HEK293 (cell line): ENCODE results near the gene DNAJC11.

Experiments used
- MYNN ChIP-seq: fragments of 450-650 bp; formaldehyde crosslinking; IDR thresholded peaks from 2 replicates; pipeline ENCODE4 v1.5.1; 2016; ENCODE audit warnings: missing biosample characterization, missing genetic modification characterization, borderline replicate concordance
- OSR2 ChIP-seq: fragments of 450-650 bp; formaldehyde crosslinking; IDR thresholded peaks from 2 replicates; pipeline ENCODE4 v1.5.1; 2016; ENCODE audit warnings: missing biosample characterization, missing genetic modification characterization
- PRDM1 ChIP-seq: fragments of 450-650 bp; formaldehyde crosslinking; IDR thresholded peaks from 2 replicates; pipeline ENCODE4; 2016; ENCODE audit warnings: missing biosample characterization, missing genetic modification characterization
- SALL2 ChIP-seq: fragments of 450-650 bp; formaldehyde crosslinking; IDR thresholded peaks from 2 replicates; pipeline ENCODE4 v1.5.0; 2017; ENCODE audit warnings: missing biosample characterization, mild to moderate bottlenecking, missing genetic modification characterization, borderline replicate concordance
- ZBTB17 ChIP-seq: fragments of 450-650 bp; formaldehyde crosslinking; IDR thresholded peaks from 2 replicates; pipeline ENCODE4 v1.5.1; 2016; ENCODE audit warnings: missing biosample characterization, missing genetic modification characterization
- ZNF350 ChIP-seq: fragments of 450-650 bp; formaldehyde crosslinking; IDR thresholded peaks from 2 replicates; pipeline ENCODE4 v1.5.0; 2017; ENCODE audit warnings: missing biosample characterization, mild to moderate bottlenecking, missing genetic modification characterization
- ZNF354C ChIP-seq: fragments of 450-650 bp; formaldehyde crosslinking; IDR thresholded peaks from 2 replicates; pipeline ENCODE4 v1.5.1; 2016; ENCODE audit warnings: missing biosample characterization, missing genetic modification characterization, low read depth, borderline replicate concordance
- ZNF37A ChIP-seq: fragments of 450-650 bp; IDR thresholded peaks from 2 replicates; pipeline ENCODE4 v1.5.1; 2018; ENCODE audit warnings: missing biosample characterization, missing genetic modification characterization
- ZNF558 ChIP-seq: fragments of 450-650 bp; formaldehyde crosslinking; IDR thresholded peaks from 2 replicates; pipeline ENCODE4 v1.5.1; 2016; ENCODE audit warnings: missing biosample characterization, missing genetic modification characterization
- ZNF610 ChIP-seq: fragments of 450-650 bp; formaldehyde crosslinking; IDR thresholded peaks from 2 replicates; pipeline ENCODE4 v1.5.1; 2016; ENCODE audit warnings: missing biosample characterization, missing genetic modification characterization, borderline replicate concordance
- ZNF747 ChIP-seq: fragments of 450-650 bp; formaldehyde crosslinking; IDR thresholded peaks from 2 replicates; pipeline ENCODE4 v1.5.1; 2016; ENCODE audit warnings: missing biosample characterization, missing genetic modification characterization
- ZNF76 ChIP-seq: fragments of 450-650 bp; formaldehyde crosslinking; IDR thresholded peaks from 2 replicates; pipeline ENCODE4; 2016; ENCODE audit warnings: low read depth, missing biosample characterization, missing genetic modification characterization, borderline replicate concordance
- ZNF830 ChIP-seq: fragments of 450-650 bp; IDR thresholded peaks from 2 replicates; pipeline ENCODE4 v1.5.0; 2018; ENCODE audit warnings: missing biosample characterization, missing genetic modification characterization, low read depth, mild to moderate bottlenecking, moderate library complexity
- TF ChIP-seq, protein P1 (sequence below): fragments of 450-650 bp; formaldehyde crosslinking; IDR thresholded peaks from 2 replicates; pipeline ENCODE4 v1.5.1; 2016; ENCODE audit warnings: missing biosample characterization, missing genetic modification characterization, borderline replicate concordance
- TF ChIP-seq, protein P2 (sequence below): fragments of 450-650 bp; formaldehyde crosslinking; IDR thresholded peaks from 2 replicates; pipeline ENCODE4 v1.5.1; 2017; ENCODE audit warnings: missing biosample characterization, missing genetic modification characterization
- TF ChIP-seq, protein P3 (sequence below): fragments of 450-650 bp; formaldehyde crosslinking; optimal IDR thresholded peaks from 2 replicates; pipeline ENCODE3; 2016; ENCODE audit warnings: missing biosample characterization, mild to moderate bottlenecking, missing genetic modification characterization
- TF ChIP-seq, protein P4 (sequence below): fragments of 450-650 bp; formaldehyde crosslinking; IDR thresholded peaks from 2 replicates; pipeline ENCODE4 v1.5.1; 2016; ENCODE audit warnings: missing biosample characterization, missing genetic modification characterization
- TF ChIP-seq, protein P5 (sequence below): fragments of 450-650 bp; formaldehyde crosslinking; IDR thresholded peaks from 2 replicates; pipeline ENCODE4 v1.5.1; 2016; ENCODE audit warnings: missing biosample characterization, missing genetic modification characterization
- TF ChIP-seq, protein P6 (sequence below): fragments of 450-650 bp; formaldehyde crosslinking; IDR thresholded peaks from 2 replicates; pipeline ENCODE4 v1.5.1; 2016; ENCODE audit warnings: missing biosample characterization, missing genetic modification characterization

The DNAJC11 gene

DNA sequence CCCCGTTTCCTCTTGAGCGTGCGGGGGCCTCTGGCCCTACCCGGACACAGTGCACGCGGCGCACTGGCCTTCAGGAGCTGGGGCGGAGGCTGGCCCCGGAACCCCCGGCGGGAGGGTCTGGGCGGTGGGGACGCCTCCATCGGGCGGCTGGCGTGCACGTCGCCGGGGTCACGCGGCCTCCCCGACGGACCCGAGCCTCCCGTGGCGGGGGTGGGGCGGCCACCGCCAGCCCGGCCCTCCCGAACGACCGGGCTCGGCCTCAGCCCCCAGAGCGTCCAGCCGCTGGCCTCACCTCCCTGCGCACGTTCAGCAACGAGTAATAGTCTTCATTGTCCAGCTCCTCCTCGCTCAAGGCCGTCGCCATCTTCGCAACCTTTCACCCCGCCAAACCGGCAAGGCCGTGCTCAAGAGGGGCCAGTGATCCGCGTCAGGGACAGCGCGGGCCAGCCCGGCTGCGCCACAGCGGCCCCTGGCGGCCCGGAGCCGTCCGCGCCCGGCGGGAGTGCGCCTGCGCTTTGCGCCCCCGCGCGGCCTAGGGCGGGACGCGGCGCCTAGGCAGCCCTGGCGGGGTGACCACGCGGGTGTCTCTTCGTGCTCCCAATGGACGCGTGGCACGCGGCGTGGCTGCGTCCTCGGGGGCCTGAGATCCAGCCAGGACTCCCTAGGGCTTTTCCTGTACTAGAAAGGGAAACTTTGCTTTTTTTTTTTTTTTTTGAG, at the start of gene DNAJC11 (continued):
- TF ChIP-seq, protein P1, sequence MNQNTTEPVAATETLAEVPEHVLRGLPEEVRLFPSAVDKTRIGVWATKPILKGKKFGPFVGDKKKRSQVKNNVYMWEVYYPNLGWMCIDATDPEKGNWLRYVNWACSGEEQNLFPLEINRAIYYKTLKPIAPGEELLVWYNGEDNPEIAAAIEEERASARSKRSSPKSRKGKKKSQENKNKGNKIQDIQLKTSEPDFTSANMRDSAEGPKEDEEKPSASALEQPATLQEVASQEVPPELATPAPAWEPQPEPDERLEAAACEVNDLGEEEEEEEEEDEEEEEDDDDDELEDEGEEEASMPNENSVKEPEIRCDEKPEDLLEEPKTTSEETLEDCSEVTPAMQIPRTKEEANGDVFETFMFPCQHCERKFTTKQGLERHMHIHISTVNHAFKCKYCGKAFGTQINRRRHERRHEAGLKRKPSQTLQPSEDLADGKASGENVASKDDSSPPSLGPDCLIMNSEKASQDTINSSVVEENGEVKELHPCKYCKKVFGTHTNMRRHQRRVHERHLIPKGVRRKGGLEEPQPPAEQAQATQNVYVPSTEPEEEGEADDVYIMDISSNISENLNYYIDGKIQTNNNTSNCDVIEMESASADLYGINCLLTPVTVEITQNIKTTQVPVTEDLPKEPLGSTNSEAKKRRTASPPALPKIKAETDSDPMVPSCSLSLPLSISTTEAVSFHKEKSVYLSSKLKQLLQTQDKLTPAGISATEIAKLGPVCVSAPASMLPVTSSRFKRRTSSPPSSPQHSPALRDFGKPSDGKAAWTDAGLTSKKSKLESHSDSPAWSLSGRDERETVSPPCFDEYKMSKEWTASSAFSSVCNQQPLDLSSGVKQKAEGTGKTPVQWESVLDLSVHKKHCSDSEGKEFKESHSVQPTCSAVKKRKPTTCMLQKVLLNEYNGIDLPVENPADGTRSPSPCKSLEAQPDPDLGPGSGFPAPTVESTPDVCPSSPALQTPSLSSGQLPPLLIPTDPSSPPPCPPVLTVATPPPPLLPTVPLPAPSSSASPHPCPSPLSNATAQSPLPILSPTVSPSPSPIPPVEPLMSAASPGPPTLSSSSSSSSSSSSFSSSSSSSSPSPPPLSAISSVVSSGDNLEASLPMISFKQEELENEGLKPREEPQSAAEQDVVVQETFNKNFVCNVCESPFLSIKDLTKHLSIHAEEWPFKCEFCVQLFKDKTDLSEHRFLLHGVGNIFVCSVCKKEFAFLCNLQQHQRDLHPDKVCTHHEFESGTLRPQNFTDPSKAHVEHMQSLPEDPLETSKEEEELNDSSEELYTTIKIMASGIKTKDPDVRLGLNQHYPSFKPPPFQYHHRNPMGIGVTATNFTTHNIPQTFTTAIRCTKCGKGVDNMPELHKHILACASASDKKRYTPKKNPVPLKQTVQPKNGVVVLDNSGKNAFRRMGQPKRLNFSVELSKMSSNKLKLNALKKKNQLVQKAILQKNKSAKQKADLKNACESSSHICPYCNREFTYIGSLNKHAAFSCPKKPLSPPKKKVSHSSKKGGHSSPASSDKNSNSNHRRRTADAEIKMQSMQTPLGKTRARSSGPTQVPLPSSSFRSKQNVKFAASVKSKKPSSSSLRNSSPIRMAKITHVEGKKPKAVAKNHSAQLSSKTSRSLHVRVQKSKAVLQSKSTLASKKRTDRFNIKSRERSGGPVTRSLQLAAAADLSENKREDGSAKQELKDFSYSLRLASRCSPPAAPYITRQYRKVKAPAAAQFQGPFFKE (tag by site-specific recombination): no peak
- TF ChIP-seq PRDM1 (no peak), ZNF610 (peak; percentile 24; the same call in 1 of the 2 replicates), MYNN (tag by site-specific recombination) (no peak), ZBTB17 (tag by site-specific recombination) (peak; percentile 32; the same call in 1 of the 2 replicates), ZNF76 (tag by site-specific recombination) (peak; percentile 94), ZNF354C (tag by site-specific recombination) (no peak), ZNF350 (tag by site-specific recombination) (no peak), ZNF558 (no peak), ZNF830 (tag by site-specific recombination) (no peak), OSR2 (tag by site-specific recombination) (no peak), ZNF747 (tag by site-specific recombination) (no peak), ZNF37A (tag by site-specific recombination) (no peak), SALL2 (tag by site-specific recombination) (no peak)
- TF ChIP-seq, protein P2, sequence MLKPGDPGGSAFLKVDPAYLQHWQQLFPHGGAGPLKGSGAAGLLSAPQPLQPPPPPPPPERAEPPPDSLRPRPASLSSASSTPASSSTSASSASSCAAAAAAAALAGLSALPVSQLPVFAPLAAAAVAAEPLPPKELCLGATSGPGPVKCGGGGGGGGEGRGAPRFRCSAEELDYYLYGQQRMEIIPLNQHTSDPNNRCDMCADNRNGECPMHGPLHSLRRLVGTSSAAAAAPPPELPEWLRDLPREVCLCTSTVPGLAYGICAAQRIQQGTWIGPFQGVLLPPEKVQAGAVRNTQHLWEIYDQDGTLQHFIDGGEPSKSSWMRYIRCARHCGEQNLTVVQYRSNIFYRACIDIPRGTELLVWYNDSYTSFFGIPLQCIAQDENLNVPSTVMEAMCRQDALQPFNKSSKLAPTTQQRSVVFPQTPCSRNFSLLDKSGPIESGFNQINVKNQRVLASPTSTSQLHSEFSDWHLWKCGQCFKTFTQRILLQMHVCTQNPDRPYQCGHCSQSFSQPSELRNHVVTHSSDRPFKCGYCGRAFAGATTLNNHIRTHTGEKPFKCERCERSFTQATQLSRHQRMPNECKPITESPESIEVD (tag by site-specific recombination): no peak
- TF ChIP-seq, protein P3, sequence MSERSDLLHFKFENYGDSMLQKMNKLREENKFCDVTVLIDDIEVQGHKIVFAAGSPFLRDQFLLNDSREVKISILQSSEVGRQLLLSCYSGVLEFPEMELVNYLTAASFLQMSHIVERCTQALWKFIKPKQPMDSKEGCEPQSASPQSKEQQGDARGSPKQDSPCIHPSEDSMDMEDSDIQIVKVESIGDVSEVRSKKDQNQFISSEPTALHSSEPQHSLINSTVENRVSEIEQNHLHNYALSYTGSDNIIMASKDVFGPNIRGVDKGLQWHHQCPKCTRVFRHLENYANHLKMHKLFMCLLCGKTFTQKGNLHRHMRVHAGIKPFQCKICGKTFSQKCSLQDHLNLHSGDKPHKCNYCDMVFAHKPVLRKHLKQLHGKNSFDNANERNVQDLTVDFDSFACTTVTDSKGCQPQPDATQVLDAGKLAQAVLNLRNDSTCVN (tag by site-specific recombination): peak; percentile 89
- TF ChIP-seq, protein P4, sequence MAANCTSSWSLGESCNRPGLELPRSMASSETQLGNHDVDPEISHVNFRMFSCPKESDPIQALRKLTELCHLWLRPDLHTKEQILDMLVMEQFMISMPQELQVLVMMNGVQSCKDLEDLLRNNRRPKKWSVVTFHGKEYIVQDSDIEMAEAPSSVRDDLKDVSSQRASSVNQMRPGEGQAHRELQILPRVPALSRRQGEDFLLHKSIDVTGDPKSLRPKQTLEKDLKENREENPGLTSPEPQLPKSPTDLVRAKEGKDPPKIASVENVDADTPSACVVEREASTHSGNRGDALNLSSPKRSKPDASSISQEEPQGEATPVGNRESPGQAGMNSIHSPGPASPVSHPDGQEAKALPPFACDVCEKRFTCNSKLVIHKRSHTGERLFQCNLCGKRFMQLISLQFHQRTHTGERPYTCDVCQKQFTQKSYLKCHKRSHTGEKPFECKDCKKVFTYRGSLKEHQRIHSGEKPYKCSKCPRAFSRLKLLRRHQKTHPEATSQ: peak; percentile 41; the same call in 1 of the 2 replicates
- TF ChIP-seq, protein P5, sequence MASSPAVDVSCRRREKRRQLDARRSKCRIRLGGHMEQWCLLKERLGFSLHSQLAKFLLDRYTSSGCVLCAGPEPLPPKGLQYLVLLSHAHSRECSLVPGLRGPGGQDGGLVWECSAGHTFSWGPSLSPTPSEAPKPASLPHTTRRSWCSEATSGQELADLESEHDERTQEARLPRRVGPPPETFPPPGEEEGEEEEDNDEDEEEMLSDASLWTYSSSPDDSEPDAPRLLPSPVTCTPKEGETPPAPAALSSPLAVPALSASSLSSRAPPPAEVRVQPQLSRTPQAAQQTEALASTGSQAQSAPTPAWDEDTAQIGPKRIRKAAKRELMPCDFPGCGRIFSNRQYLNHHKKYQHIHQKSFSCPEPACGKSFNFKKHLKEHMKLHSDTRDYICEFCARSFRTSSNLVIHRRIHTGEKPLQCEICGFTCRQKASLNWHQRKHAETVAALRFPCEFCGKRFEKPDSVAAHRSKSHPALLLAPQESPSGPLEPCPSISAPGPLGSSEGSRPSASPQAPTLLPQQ (tag by site-specific recombination): peak; percentile 84
- TF ChIP-seq, protein P6, sequence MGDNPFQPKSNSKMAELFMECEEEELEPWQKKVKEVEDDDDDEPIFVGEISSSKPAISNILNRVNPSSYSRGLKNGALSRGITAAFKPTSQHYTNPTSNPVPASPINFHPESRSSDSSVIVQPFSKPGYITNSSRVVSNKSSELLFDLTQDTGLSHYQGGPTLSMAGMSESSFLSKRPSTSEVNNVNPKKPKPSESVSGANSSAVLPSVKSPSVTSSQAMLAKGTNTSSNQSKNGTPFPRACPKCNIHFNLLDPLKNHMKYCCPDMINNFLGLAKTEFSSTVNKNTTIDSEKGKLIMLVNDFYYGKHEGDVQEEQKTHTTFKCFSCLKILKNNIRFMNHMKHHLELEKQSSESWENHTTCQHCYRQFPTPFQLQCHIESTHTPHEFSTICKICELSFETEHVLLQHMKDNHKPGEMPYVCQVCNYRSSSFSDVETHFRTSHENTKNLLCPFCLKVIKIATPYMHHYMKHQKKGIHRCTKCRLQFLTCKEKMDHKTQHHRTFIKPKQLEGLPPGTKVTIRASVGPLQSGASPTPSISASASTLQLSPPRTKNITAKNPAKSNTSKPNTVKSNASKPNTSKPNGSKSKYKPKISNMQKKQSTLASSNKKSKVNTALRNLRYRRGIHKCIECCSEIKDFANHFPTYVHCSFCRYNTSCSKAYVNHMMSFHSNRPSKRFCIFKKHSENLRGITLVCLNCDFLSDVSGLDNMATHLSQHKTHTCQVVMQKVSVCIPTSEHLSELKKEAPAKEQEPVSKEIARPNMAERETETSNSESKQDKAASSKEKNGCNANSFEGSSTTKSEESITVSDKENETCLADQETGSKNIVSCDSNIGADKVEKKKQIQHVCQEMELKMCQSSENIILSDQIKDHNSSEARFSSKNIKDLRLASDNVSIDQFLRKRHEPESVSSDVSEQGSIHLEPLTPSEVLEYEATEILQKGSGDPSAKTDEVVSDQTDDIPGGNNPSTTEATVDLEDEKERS: no peak
